Measurements from ENCODE around the gene ACLY. TPM values are rescaled to one million over a fixed set of nuclear protein-coding genes. Genes with fewer than 3 reads are reported as not detected.

Gene ACLY
- total and polyA plus RNA-seq, 2 experiments from 2014 or later = 101 to 157 TPM

- WGBS (ENCODE audit: low lambda C conversion rate, missing lambda C conversion rate) = 87% methylated on average over 4 of the region's 4 CpGs
- peaks cover 53% of the 10 kb centered on the region for H4K20me1 ChIP-seq (ENCODE audit: insufficient read depth, poor library complexity, severe bottlenecking)
These were observed 5.0 kb downstream of the ACLY start for GRCh38 chr17:41913798-41914197.

GRCh38 chr17:41912925-41913324, 5.8 kb downstream of the ACLY start:
- H3K27ac ChIP-seq = peak overlapping the region; percentile 86
- peaks cover 43% of the 10 kb centered on the region for H3K4me1 ChIP-seq (ENCODE audit: insufficient read depth)
- H3K4me2 ChIP-seq = no peak overlapping the region
- 81% methylated on average over 1 of the region's 1 CpG for WGBS (ENCODE audit: low lambda C conversion rate, missing lambda C conversion rate)
- TF ChIP-seq EZH2 (IDR thresholded peaks at IDR 0.05; ENCODE audit: borderline replicate concordance) = no peak
- no peak for TF ChIP-seq EZH2phosphoT487 (IDR thresholded peaks at IDR 0.05; ENCODE audit: low read depth, severe bottlenecking, unreplicated experiment)
- no peak for TF ChIP-seq CTCF (IDR thresholded peaks at IDR 0.05; ENCODE audit: poor library complexity)
- H3K9me2 ChIP-seq (replicated peaks; ENCODE audit: insufficient read depth) = no peaks in the 10 kb centered on the region
- peaks cover 53% of the 10 kb centered on the region for H4K20me1 ChIP-seq (ENCODE audit: insufficient read depth, poor library complexity, severe bottlenecking)
- H3K9me3 ChIP-seq (ENCODE audit: low read depth) = no peaks in the 10 kb centered on the region
- H3K4me3 ChIP-seq = no peak overlapping the region
- DNase-seq (ENCODE audit: low spot score) = no peak
- H3K27me3 ChIP-seq = no peaks in the 10 kb centered on the region
- no peaks in the 10 kb centered on the region for H3K36me3 ChIP-seq (replicated peaks; ENCODE audit: insufficient read depth, low read depth)
- peaks cover 73% of the 10 kb centered on the region for H3K79me2 ChIP-seq
- H2AFZ ChIP-seq = no peak overlapping the region

More at GRCh38 chr17:41913798-41914197, 5.0 kb downstream of the ACLY start:
- Histone ChIP-seq H3K79me2 (peaks cover 79% of the 10 kb centered on the region), H3K4me3 (no peak overlapping the region), H3K4me2 (peak overlapping the region; percentile 90), H3K36me3 (replicated peaks; ENCODE audit: insufficient read depth, low read depth) (no peaks in the 10 kb centered on the region), H3K27ac (peak overlapping the region; percentile 86), H3K27me3 (no peaks in the 10 kb centered on the region), H3K9me3 (ENCODE audit: low read depth) (no peaks in the 10 kb centered on the region), H2AFZ (no peak overlapping the region), H3K9me2 (replicated peaks; ENCODE audit: insufficient read depth) (no peaks in the 10 kb centered on the region), H3K4me1 (ENCODE audit: insufficient read depth) (peaks cover 43% of the 10 kb centered on the region)
- TF ChIP-seq EZH2phosphoT487 (IDR thresholded peaks at IDR 0.05; ENCODE audit: low read depth, severe bottlenecking, unreplicated experiment) (no peak), CTCF (IDR thresholded peaks at IDR 0.05; ENCODE audit: poor library complexity) (no peak), EZH2 (IDR thresholded peaks at IDR 0.05; ENCODE audit: borderline replicate concordance) (no peak)
- DNase-seq (ENCODE audit: low spot score) = no peak

- Histone ChIP-seq H2AFZ (no peak overlapping the region), H3K9me3 (ENCODE audit: low read depth) (no peaks in the 10 kb centered on the region), H3K4me2 (no peak overlapping the region), H3K9me2 (replicated peaks; ENCODE audit: insufficient read depth) (no peaks in the 10 kb centered on the region), H3K4me1 (ENCODE audit: insufficient read depth) (peaks cover 32% of the 10 kb centered on the region), H3K79me2 (peaks cover 60% of the 10 kb centered on the region), H4K20me1 (ENCODE audit: insufficient read depth, poor library complexity, severe bottlenecking) (peaks cover 33% of the 10 kb centered on the region), H3K36me3 (replicated peaks; ENCODE audit: insufficient read depth, low read depth) (no peaks in the 10 kb centered on the region), H3K27me3 (no peaks in the 10 kb centered on the region), H3K4me3 (no peak overlapping the region), H3K27ac (no peak overlapping the region)
- 96% methylated on average over 13 of the region's 13 CpGs for WGBS (ENCODE audit: low lambda C conversion rate, missing lambda C conversion rate)
- DNase-seq (ENCODE audit: low spot score) = no peak
- TF ChIP-seq EZH2 (IDR thresholded peaks at IDR 0.05; ENCODE audit: borderline replicate concordance) (no peak), CTCF (IDR thresholded peaks at IDR 0.05; ENCODE audit: poor library complexity) (no peak), EZH2phosphoT487 (IDR thresholded peaks at IDR 0.05; ENCODE audit: low read depth, severe bottlenecking, unreplicated experiment) (no peak)
These were observed 7.9 kb downstream of the ACLY start for GRCh38 chr17:41910701-41911391.
